ENCODE measurements around the gene THAP12.
"Not testable (repeated sequence)": the region's sequence is repeated elsewhere in the genome, so short reads cannot be mapped to it uniquely, and the experiment has no call there.

THAP12 gene

GRCh38 chr11:76325185-76325584, 55.7 kb downstream of the THAP12 start:
- DNase-seq (ENCODE audit: low spot score): no peak

GRCh38 chr11:76323804-76324203, 57.1 kb downstream of the THAP12 start:
- no peak for DNase-seq (ENCODE audit: low spot score)

GRCh38 chr11:76323375-76323774, 57.6 kb downstream of the THAP12 start:
- DNase-seq (ENCODE audit: low spot score): not testable (repeated sequence)

GRCh38 chr11:76322942-76323341, 58.0 kb downstream of the THAP12 start:
- no peak for DNase-seq (ENCODE audit: low spot score)

- no peak for DNase-seq (ENCODE audit: low spot score)
Measured at GRCh38 chr11:76322540-76322939, 58.4 kb downstream of the THAP12 start.

- no peak for DNase-seq (ENCODE audit: low spot score)
Measured at GRCh38 chr11:76321820-76322524, 59.0 kb downstream of the THAP12 start.

- DNase-seq (ENCODE audit: low spot score): no peak
Measured at GRCh38 chr11:76321340-76321739, 59.6 kb downstream of the THAP12 start.

GRCh38 chr11:76320929-76321328, 60.0 kb downstream of the THAP12 start:
- DNase-seq (ENCODE audit: low spot score): no peak

- not testable (repeated sequence) for DNase-seq (ENCODE audit: low spot score)
Measured at GRCh38 chr11:76319798-76320197, 61.1 kb downstream of the THAP12 start.

- peak; percentile 86 for DNase-seq (ENCODE audit: low spot score)
Measured at GRCh38 chr11:76318744-76319384, 62.1 kb downstream of the THAP12 start.

- no peak for DNase-seq (ENCODE audit: low spot score)
Measured at GRCh38 chr11:76317296-76317695, 63.6 kb downstream of the THAP12 start.

GRCh38 chr11:76316726-76317125, 64.2 kb downstream of the THAP12 start:
- no peak for DNase-seq (ENCODE audit: low spot score)

- DNase-seq (ENCODE audit: low spot score): no peak
Measured at GRCh38 chr11:76315182-76315853, 65.6 kb downstream of the THAP12 start.

GRCh38 chr11:76314741-76315090, 66.2 kb downstream of the THAP12 start:
- DNase-seq (ENCODE audit: low spot score): peak; percentile 72

GRCh38 chr11:76313913-76314740, 66.8 kb downstream of the THAP12 start:
- peak; percentile 56 for DNase-seq (ENCODE audit: low spot score)

GRCh38 chr11:76313271-76313670, 67.7 kb downstream of the THAP12 start:
- no peak for DNase-seq (ENCODE audit: low spot score)

- DNase-seq (ENCODE audit: low spot score): no peak
Measured at GRCh38 chr11:76310832-76311595, 69.9 kb downstream of the THAP12 start.

GRCh38 chr11:76307978-76308747, 72.8 kb downstream of the THAP12 start:
- no peak for DNase-seq (ENCODE audit: low spot score)

- no peak for DNase-seq (ENCODE audit: low spot score)
Measured at GRCh38 chr11:76307396-76307795, 73.5 kb downstream of the THAP12 start.

- no peak for DNase-seq (ENCODE audit: low spot score)
Measured at GRCh38 chr11:76303399-76303798, 77.5 kb downstream of the THAP12 start.

GRCh38 chr11:76302996-76303395, 77.9 kb downstream of the THAP12 start:
- DNase-seq (ENCODE audit: low spot score): no peak

All from AG20443 (cell line).